ENCODE data around the gene RSBN1L.

DNA sequence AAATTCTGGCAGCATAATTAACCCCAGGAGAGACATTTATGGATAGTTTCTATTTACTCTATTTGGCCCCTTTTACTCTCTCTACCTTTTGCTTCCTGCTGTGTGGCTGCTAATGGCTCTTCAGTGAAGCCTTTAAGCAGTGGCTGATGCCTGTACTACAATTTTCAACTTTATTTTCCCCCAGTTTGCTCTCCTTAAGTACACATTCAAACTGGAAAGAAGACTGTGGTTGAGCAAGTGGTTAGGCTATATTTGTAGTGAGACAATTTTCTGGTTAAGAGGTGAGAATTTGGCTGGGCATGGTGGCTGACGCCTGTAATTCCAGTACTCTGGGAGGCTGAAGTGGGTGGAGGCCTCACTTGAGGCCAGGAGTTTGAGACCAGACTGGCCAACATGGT is 8.5 kb upstream of the RSBN1L start:
- TF ChIP-seq, protein P1, sequence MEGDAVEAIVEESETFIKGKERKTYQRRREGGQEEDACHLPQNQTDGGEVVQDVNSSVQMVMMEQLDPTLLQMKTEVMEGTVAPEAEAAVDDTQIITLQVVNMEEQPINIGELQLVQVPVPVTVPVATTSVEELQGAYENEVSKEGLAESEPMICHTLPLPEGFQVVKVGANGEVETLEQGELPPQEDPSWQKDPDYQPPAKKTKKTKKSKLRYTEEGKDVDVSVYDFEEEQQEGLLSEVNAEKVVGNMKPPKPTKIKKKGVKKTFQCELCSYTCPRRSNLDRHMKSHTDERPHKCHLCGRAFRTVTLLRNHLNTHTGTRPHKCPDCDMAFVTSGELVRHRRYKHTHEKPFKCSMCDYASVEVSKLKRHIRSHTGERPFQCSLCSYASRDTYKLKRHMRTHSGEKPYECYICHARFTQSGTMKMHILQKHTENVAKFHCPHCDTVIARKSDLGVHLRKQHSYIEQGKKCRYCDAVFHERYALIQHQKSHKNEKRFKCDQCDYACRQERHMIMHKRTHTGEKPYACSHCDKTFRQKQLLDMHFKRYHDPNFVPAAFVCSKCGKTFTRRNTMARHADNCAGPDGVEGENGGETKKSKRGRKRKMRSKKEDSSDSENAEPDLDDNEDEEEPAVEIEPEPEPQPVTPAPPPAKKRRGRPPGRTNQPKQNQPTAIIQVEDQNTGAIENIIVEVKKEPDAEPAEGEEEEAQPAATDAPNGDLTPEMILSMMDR (IDR thresholded peaks at IDR 0.05; ENCODE audit: poor library complexity) = no peak
- no peak for TF ChIP-seq EZH2 (IDR thresholded peaks at IDR 0.05; ENCODE audit: borderline replicate concordance)
